ENCODE measurements around the gene UBE2F. TPM values are rescaled to one million over a fixed set of nuclear protein-coding genes. Genes with fewer than 3 reads are reported as not detected.

UBE2F gene
- total and polyA plus RNA-seq, 2 of the 4 experiments (the other 2 are of a cell fraction), result 44.6 to 59.8 TPM

DNA sequence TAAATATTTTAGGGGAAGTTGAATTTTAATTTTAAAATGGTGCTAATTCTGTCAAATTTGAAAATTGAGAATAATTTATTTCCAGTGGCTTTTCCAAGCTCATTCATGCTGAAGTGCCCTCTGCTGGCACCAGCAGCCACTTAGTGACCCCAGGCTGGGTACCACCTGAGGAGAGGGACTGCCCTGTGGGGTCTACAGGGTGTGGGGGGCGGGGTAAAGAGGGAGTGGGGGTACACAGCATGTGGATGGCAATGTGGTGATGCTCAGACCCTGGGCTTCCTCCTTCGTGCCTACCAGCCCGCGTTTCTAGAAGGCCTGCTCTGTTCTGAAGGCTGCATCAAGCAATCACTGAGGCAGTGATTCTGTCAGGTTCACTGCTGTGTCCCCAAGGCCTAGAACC, 48.9 kb downstream of the UBE2F start:
- 40% methylated on average over 2 of the region's 4 CpGs; no CpG with 5 or more reads in 1 of the 2 experiments for WGBS, 2 experiments (ENCODE audit: extremely low coverage in 2 of 2, insufficient read length in 1 of 2)
- Histone ChIP-seq H3K4me3 (ENCODE audit: insufficient read depth, low read depth, low read length) (no peak overlapping the region), H3K4me1 (ENCODE audit: control insufficient read depth, insufficient read depth, low read length) (peaks cover 6% of the 10 kb centered on the region; the same call in 1 of the 2 replicates), H3K9me3 (ENCODE audit: control insufficient read depth, insufficient read depth, low read length) (no peaks in the 10 kb centered on the region), H4K20me1 (ENCODE audit: insufficient read depth, low read length) (peaks cover 10% of the 10 kb centered on the region; the same call in 1 of the 2 replicates), H2AK5ac (ENCODE audit: low read depth, low read length) (peak overlapping the region; percentile 24; the same call in 1 of the 2 replicates), H4K8ac (ENCODE audit: low read depth in 2 of 2, low read length in 2 of 2) (no peak overlapping the region), H3K14ac (replicated peaks; ENCODE audit: low read depth, low read length) (no peak overlapping the region), H3K4ac (ENCODE audit: low read depth, low read length) (no peak overlapping the region), H3K27me3 (ENCODE audit: control insufficient read depth, insufficient read depth, low read length) (no peaks in the 10 kb centered on the region), H4K5ac (ENCODE audit: low read depth, low read length) (no peak overlapping the region), H3K36me3 (ENCODE audit: control insufficient read depth, insufficient read depth, low read length) (peaks cover 4% of the 10 kb centered on the region), H2BK20ac (ENCODE audit: low read depth, low read length) (no peak overlapping the region), H3K18ac (ENCODE audit: low read depth, low read length) (no peak overlapping the region), H3K9ac (ENCODE audit: low read depth, low read length) (no peak overlapping the region), H2BK15ac (ENCODE audit: low read depth, low read length) (no peak overlapping the region), H2AK9ac (replicated peaks; ENCODE audit: low read depth, low read length, poor library complexity) (no peak overlapping the region), H3K27ac (ENCODE audit: insufficient read depth, low read length) (no peak overlapping the region), H2AFZ (replicated peaks; ENCODE audit: low read length, poor library complexity) (no peak overlapping the region), H3K56ac (ENCODE audit: extremely low read depth, insufficient read depth, low read length) (no peak overlapping the region), H3K9me1 (ENCODE audit: insufficient read depth, low read length) (peaks cover 31% of the 10 kb centered on the region), H4K91ac (ENCODE audit: insufficient read depth, low read depth, low read length) (no peak overlapping the region), H3K4me2 (ENCODE audit: low read depth, low read length) (no peak overlapping the region), H2BK120ac (ENCODE audit: low read depth, low read length) (no peak overlapping the region), H3K23ac (ENCODE audit: low read depth, low read length) (no peak overlapping the region), H2BK5ac (ENCODE audit: low read depth, low read length, poor library complexity, severe bottlenecking) (no peak overlapping the region), H3K79me1 (ENCODE audit: low read depth in 1 of 2, low read length in 2 of 2) (peaks cover 26 to 59% of the 10 kb centered on the region in 2 experiments)
- intact Hi-C loops (cut with micrococcal nuclease) (no loop called here), in situ Hi-C loops (cut with MboI; ENCODE audit: low sequenced_read_pairs) (no loop called here), dilution Hi-C loops (cut with HindIII; ENCODE audit: low sequenced_read_pairs, unreplicated experiment) (no loop called here)
- DNase-seq (no peak), ATAC-seq (ENCODE audit: low read depth) (no peak)
- no TSS peak for BruUV-seq (replicated peaks)
- POLR2A ChIA-PET (ENCODE audit: unreplicated experiment), result no interaction called here
- CTCF ChIA-PET, result interaction anchor here (1.0 kb wide), 1 partner anchor 21 kb away, joined by 3 read pairs; no protein-coding TSS in a partner anchor
- TF ChIP-seq SMC3 (IDR thresholded peaks at IDR 0.05; ENCODE audit: low read depth, low read length), result no peak
- no peak for TF ChIP-seq CEBPB (IDR thresholded peaks at IDR 0.05; ENCODE audit: low read depth, low read length)
- no peak for TF ChIP-seq MAFK (IDR thresholded peaks at IDR 0.05; ENCODE audit: low read depth, low read length)
- TF ChIP-seq CHD1 (IDR thresholded peaks at IDR 0.05; ENCODE audit: low read depth, low read length), result no peak
